OCI-LY3 (cell line): Measurements from ENCODE around the gene FBXW8.

Experiments
- H2AFZ ChIP-seq: fragments of 200-600, 300-600 bp; shearing (Covaris generic); 2 replicates; pipeline ENCODE4 v1.6.0; 2014; ENCODE audit warnings: antibody characterized with exemption, low read depth, low read length
- H3K27ac ChIP-seq: fragments of 200-600, 300-600 bp; sonication (generic); 2 replicates; pipeline ENCODE4 v1.5.1; 2014; ENCODE audit warnings: mild to moderate bottlenecking, low read length, moderate library complexity, mixed read lengths
- H3K27me3 ChIP-seq: fragments of 200-600, 300-600 bp; sonication (generic); 2 replicates; pipeline ENCODE4 v1.6.1; 2014; ENCODE audit warnings: low read depth, low read length, mixed read lengths
- H3K36me3 ChIP-seq: fragments of 200-600, 300-600 bp; sonication (generic); replicated peaks from 2 replicates; pipeline ENCODE3; 2014; ENCODE audit warnings: low read depth, low read length, mixed read lengths
- H3K4me1 ChIP-seq: fragments of 300-600, 200-600 bp; sonication (generic); 2 replicates; pipeline ENCODE4 v1.6.1; 2014; ENCODE audit warnings: low read length, mixed read lengths
- H3K4me2 ChIP-seq: fragments of 200-600, 300-600 bp; sonication (generic); 2 replicates; pipeline ENCODE4 v1.6.1; 2014; ENCODE audit warnings: low read length, mixed read lengths
- H3K4me3 ChIP-seq: fragments of 300-600, 200-600 bp; sonication (generic); 2 replicates; pipeline ENCODE4 v1.5.1; 2014; ENCODE audit warnings: antibody characterized with exemption, mild to moderate bottlenecking, low read length, moderate library complexity
- H3K79me2 ChIP-seq: fragments of 300-600, 200-600 bp; shearing (Covaris generic); 2 replicates; pipeline ENCODE4 v1.6.1; 2014; ENCODE audit warnings: mild to moderate bottlenecking, low read length, mixed read lengths
- H3K9ac ChIP-seq: fragments of 300-600, 200-600 bp; shearing (Covaris generic); 2 replicates; pipeline ENCODE4 v1.6.0; 2014; ENCODE audit warnings: mild to moderate bottlenecking, low read length, moderate library complexity
- H3K9me3 ChIP-seq: fragments of 200-600, 300-600 bp; shearing (Covaris generic); 2 replicates; pipeline ENCODE4 v1.6.1; 2014; ENCODE audit warnings: low read length, mixed read lengths; ENCODE audit not compliant: insufficient read depth
- H4K20me1 ChIP-seq: fragments of 200-600, 300-600 bp; sonication (generic); 2 replicates; pipeline ENCODE4 v1.6.1; 2016; ENCODE audit warnings: low read length, mixed read lengths; ENCODE audit not compliant: insufficient read depth
- EZH2phosphoT487 ChIP-seq: fragments of 200-600 bp; shearing (Covaris generic); IDR thresholded peaks from 2 replicates; pipeline ENCODE4 v1.6.1; 2018; ENCODE audit warnings: antibody characterized with exemption, mixed run types, low read depth
- TF ChIP-seq, protein P1 (sequence below): fragments of 200-600, 300-600 bp; sonication (generic); IDR thresholded peaks from 2 replicates; pipeline ENCODE4 v1.5.1; 2014; ENCODE audit warnings: antibody characterized with exemption, low read length, low read depth

FBXW8 gene

DNA sequence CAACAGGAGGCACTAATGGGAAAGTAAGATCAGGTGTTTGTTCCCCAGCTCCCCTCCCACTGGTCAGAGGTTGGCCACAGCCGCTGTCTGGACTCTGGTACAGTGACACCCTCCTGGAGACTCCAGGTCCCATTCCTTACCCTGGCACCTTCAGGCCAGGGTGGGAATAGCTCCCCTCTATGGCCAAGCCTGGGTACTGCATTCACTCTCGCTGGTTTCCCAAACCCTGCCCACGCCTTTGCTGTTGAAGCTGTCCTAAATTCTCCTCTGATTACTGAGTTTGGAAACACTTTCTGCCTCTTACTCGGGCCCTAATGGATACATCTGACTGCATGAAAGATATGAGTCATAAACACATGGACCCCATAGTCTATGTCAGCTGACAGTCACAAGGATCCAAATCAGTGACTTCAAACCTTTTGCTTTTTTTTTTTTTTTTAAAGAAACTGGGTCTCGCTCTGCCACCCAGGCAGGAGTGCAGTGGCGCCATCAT, 47.4 kb upstream of the FBXW8 start:
- Histone ChIP-seq H2AFZ (no peak overlapping the region), H3K9ac (no peak overlapping the region), H3K27ac (no peak overlapping the region), H3K4me1 (peaks cover 45% of the 10 kb centered on the region), H3K36me3 (no peaks in the 10 kb centered on the region), H3K4me3 (no peak overlapping the region), H3K4me2 (peak overlapping the region; percentile 2; the same call in 1 of the 2 replicates), H3K27me3 (peaks cover 16% of the 10 kb centered on the region), H4K20me1 (no peaks in the 10 kb centered on the region), H3K79me2 (no peaks in the 10 kb centered on the region), H3K9me3 (no peaks in the 10 kb centered on the region)
- TF ChIP-seq, protein P1, sequence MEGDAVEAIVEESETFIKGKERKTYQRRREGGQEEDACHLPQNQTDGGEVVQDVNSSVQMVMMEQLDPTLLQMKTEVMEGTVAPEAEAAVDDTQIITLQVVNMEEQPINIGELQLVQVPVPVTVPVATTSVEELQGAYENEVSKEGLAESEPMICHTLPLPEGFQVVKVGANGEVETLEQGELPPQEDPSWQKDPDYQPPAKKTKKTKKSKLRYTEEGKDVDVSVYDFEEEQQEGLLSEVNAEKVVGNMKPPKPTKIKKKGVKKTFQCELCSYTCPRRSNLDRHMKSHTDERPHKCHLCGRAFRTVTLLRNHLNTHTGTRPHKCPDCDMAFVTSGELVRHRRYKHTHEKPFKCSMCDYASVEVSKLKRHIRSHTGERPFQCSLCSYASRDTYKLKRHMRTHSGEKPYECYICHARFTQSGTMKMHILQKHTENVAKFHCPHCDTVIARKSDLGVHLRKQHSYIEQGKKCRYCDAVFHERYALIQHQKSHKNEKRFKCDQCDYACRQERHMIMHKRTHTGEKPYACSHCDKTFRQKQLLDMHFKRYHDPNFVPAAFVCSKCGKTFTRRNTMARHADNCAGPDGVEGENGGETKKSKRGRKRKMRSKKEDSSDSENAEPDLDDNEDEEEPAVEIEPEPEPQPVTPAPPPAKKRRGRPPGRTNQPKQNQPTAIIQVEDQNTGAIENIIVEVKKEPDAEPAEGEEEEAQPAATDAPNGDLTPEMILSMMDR = peak; percentile 71
- TF ChIP-seq EZH2phosphoT487 = no peak

DNA sequence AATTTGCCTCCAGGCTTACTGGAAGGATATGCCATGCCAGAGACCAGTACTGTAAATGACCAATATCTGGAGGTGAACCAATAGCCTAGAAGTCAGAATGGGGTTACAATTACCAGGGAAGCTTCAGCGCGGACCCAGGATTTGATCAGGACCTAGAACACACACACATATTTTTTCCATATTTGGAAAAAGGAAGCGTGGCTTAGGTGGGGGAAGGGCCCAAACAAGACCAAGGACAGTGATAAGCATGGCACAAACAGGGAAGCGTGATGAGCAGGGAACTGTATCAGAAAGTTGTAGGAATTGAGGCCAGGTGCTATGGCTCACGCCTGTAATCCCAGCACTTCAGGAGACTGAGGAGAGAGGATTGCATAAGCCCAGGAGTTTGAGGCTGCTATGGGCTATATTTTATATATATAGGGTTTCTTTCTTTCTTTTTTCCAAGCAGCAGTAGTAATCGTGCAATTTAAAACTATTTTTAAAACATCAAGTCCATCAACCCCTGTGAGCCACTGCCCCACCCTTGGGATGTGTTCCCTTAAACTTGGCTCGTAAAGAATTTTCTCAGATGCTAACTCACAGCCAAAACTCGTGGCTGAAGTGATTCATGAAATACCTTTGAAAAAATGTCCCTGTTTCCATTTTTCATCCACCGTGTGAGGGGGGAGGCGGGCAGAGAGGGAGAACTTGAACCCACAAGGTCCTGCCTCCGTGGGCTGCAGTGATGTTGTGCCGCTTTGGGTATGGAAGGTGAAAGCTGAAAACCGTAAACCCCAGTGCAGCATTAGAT, 46.2 kb upstream of the FBXW8 start:
- Histone ChIP-seq H4K20me1 (no peaks in the 10 kb centered on the region), H3K27ac (no peak overlapping the region), H3K4me3 (no peak overlapping the region), H2AFZ (no peak overlapping the region), H3K4me2 (no peak overlapping the region), H3K9me3 (no peaks in the 10 kb centered on the region), H3K79me2 (no peaks in the 10 kb centered on the region), H3K36me3 (no peaks in the 10 kb centered on the region), H3K27me3 (peaks cover 9% of the 10 kb centered on the region), H3K9ac (no peak overlapping the region), H3K4me1 (peaks cover 33% of the 10 kb centered on the region)
- TF ChIP-seq, protein P1 = no peak
- TF ChIP-seq EZH2phosphoT487 = no peak

DNA sequence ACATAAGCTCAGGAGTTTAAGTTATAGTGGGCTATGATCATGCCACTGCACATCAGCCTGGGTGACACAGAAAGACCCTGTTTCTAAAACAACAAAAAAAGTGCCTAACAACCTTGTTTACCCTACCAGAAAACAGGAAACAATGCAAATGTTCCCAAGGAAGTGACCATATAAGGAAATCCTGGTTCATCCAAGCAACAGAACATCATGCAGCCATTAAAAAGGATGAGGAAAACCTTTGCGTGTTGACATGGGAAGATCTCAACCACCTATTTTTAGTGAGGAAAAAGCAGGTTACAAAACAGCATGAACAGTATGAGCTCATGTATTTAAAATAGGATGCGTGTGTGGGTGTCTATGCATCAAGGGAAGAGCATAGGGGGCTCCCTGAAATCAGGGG, 43.2 kb upstream of the FBXW8 start:
- TF ChIP-seq, protein P1 = no peak
- TF ChIP-seq EZH2phosphoT487 = no peak
- no peaks in the 10 kb centered on the region for H4K20me1 ChIP-seq

DNA sequence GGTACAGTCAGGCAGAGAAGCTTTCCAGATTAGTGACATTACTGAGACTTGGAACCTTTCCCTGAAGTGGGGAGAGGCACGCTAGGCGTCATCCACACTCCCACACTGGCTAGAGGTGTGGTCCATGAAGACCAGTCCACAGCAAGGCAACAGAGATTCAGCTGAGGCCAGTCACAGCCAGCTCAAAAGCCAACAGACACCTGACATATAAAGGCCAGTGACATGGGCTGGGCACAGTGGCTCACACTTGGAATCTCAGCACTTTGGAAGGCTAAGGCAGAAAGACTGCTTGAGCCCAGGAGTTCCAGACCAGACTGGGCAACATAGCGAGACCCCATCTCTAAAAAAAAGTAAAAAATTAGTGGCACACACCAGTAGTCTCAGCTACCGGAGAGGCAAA, 40.4 kb upstream of the FBXW8 start:
- Histone ChIP-seq H3K9ac (no peak overlapping the region), H3K9me3 (no peaks in the 10 kb centered on the region), H2AFZ (no peak overlapping the region), H3K4me3 (no peak overlapping the region), H3K27me3 (peaks cover 23% of the 10 kb centered on the region; the same call in 1 of the 2 replicates), H3K4me1 (no peaks in the 10 kb centered on the region), H3K27ac (no peak overlapping the region), H3K79me2 (no peaks in the 10 kb centered on the region), H3K4me2 (no peak overlapping the region), H4K20me1 (no peaks in the 10 kb centered on the region), H3K36me3 (no peaks in the 10 kb centered on the region)
- TF ChIP-seq, protein P1 = no peak
- no peak for TF ChIP-seq EZH2phosphoT487

More for the DNA sequence above, 43.2 kb upstream of the FBXW8 start:
- Histone ChIP-seq H3K9ac (no peak overlapping the region), H3K79me2 (no peaks in the 10 kb centered on the region), H3K36me3 (no peaks in the 10 kb centered on the region), H3K4me3 (no peak overlapping the region), H3K27me3 (no peaks in the 10 kb centered on the region; the same call in 1 of the 2 replicates), H3K9me3 (no peaks in the 10 kb centered on the region), H3K4me1 (peaks cover 8% of the 10 kb centered on the region), H2AFZ (no peak overlapping the region), H3K27ac (no peak overlapping the region), H3K4me2 (no peak overlapping the region)
